ENCODE data around the gene DNAH14. TPM values are rescaled to one million over a fixed set of nuclear protein-coding genes. Genes with fewer than 3 reads are reported as not detected.

DNAH14 gene
- total RNA-seq, 2 donors from 2014 or later = 36.6 to 41.6 TPM

DNA sequence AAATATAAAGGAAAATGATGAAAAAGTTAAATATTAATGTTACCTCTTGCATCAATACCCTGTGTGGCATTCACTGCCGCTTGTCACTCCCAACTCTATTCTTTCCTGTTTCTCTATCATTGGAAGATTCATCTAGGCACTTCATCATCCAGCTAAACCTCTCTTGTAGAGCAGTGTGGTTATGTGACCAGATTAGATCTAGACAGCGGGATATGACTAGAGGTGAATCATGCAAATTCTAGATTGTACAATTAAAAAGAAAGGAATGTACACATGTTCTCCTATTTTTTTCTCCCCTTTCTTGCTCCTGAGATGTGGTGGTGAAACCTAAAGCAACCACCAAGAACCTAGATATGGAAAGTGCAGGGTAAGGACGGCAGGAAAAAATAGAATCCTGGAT, 324.3 kb downstream of the DNAH14 start:
- TF ChIP-seq, protein P1, sequence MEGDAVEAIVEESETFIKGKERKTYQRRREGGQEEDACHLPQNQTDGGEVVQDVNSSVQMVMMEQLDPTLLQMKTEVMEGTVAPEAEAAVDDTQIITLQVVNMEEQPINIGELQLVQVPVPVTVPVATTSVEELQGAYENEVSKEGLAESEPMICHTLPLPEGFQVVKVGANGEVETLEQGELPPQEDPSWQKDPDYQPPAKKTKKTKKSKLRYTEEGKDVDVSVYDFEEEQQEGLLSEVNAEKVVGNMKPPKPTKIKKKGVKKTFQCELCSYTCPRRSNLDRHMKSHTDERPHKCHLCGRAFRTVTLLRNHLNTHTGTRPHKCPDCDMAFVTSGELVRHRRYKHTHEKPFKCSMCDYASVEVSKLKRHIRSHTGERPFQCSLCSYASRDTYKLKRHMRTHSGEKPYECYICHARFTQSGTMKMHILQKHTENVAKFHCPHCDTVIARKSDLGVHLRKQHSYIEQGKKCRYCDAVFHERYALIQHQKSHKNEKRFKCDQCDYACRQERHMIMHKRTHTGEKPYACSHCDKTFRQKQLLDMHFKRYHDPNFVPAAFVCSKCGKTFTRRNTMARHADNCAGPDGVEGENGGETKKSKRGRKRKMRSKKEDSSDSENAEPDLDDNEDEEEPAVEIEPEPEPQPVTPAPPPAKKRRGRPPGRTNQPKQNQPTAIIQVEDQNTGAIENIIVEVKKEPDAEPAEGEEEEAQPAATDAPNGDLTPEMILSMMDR (conservative IDR thresholded peaks at IDR 0.05) = no peak
- Histone ChIP-seq H3K9me3 (ENCODE audit: control insufficient read depth, low read length) (no peaks in the 10 kb centered on the region), H3K27ac (ENCODE audit: low read depth, low read length) (no peak overlapping the region), H3K9ac (ENCODE audit: extremely low read depth, low read length, poor library complexity, severe bottlenecking) (no peak overlapping the region), H3K36me3 (ENCODE audit: control insufficient read depth, insufficient read depth, low read length) (no peaks in the 10 kb centered on the region), H3K4me3 (ENCODE audit: low read length) (no peak overlapping the region), H3K4me1 (ENCODE audit: control insufficient read depth, insufficient read depth, low read length) (no peaks in the 10 kb centered on the region), H3K27me3 (ENCODE audit: control insufficient read depth, insufficient read depth, low read length, poor library complexity, severe bottlenecking) (peaks cover 5% of the 10 kb centered on the region)
- H3K27me3 Mint-ChIP-seq (ENCODE audit: insufficient read depth) = peaks cover 11% of the 10 kb centered on the region
- no peak overlapping the region for H3K27ac Mint-ChIP-seq
- DNase-seq = no peak
- no peak overlapping the region for H3K4me3 Mint-ChIP-seq
- no peaks in the 10 kb centered on the region for H3K4me1 Mint-ChIP-seq
- WGBS, 2 experiments (ENCODE audit: insufficient coverage in 1 of 2, insufficient read length in 1 of 2) = 92 to 100% methylated on average over 1 to 3 of the region's 3 CpGs
- H3K9me3 Mint-ChIP-seq = peaks cover 2% of the 10 kb centered on the region
- no peaks in the 10 kb centered on the region for H3K36me3 Mint-ChIP-seq (ENCODE audit: low read depth)

DNA sequence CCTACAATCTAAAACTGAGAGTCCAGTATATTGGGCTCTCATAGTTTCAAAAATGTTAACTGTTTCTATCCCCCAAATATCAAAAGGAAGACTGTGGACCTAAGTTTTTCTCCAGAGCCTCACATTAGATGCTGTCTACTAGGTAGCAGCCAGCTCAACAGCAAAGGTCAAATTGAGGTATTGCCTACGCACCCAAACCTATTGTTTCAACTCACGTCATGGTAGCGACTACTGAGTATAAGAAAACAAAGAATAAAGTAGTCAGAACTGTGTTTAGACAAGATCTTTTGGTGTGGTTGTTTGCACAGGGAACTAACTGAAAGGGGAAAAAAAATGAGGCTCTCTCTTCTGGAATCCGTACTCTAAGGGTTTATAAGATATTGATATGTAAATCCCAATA, 325.2 kb downstream of the DNAH14 start:
- H3K27ac ChIP-seq (ENCODE audit: low read depth, low read length) = no peak overlapping the region
- TF ChIP-seq, protein P1 (conservative IDR thresholded peaks at IDR 0.05) = no peak
- WGBS, 2 experiments (ENCODE audit: insufficient coverage in 1 of 2, insufficient read length in 1 of 2) = 75 to 88% methylated on average over 3 to 4 of the region's 4 CpGs
- peaks cover 5% of the 10 kb centered on the region for H3K27me3 ChIP-seq (ENCODE audit: control insufficient read depth, insufficient read depth, low read length, poor library complexity, severe bottlenecking)
- no peak overlapping the region for H3K4me3 Mint-ChIP-seq
- no peak for DNase-seq
- no peaks in the 10 kb centered on the region for H3K36me3 ChIP-seq (ENCODE audit: control insufficient read depth, insufficient read depth, low read length)
- no peaks in the 10 kb centered on the region for H3K36me3 Mint-ChIP-seq (ENCODE audit: low read depth)
- H3K4me3 ChIP-seq (ENCODE audit: low read length) = no peak overlapping the region
- peaks cover 2% of the 10 kb centered on the region for H3K9me3 Mint-ChIP-seq
- H3K9ac ChIP-seq (ENCODE audit: extremely low read depth, low read length, poor library complexity, severe bottlenecking) = no peak overlapping the region
- no peaks in the 10 kb centered on the region for H3K4me1 ChIP-seq (ENCODE audit: control insufficient read depth, insufficient read depth, low read length)
- no peaks in the 10 kb centered on the region for H3K9me3 ChIP-seq (ENCODE audit: control insufficient read depth, low read length)
- H3K27me3 Mint-ChIP-seq (ENCODE audit: insufficient read depth) = peaks cover 6% of the 10 kb centered on the region
- no peaks in the 10 kb centered on the region for H3K4me1 Mint-ChIP-seq
- no peak overlapping the region for H3K27ac Mint-ChIP-seq

DNA sequence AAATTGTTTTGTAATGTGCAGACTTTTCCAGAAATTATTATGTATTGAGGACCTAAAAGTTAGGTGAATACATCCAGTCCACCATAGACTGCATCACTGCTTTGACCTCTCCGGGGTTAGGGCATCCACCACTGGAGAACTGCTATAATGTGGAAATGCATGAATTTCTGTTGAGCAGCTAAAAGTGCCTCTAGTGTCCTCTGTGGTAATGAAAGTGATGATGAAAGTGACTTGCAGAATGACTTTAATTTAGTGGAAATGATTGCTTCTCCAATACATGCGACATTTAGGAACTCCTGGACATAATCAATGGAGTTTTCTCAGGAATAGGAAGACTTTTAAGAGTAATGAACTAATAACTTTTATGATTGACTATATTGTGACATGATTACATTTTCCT, 327.6 kb downstream of the DNAH14 start:
- H3K9ac ChIP-seq (ENCODE audit: extremely low read depth, low read length, poor library complexity, severe bottlenecking) = no peak overlapping the region
- H3K9me3 ChIP-seq (ENCODE audit: control insufficient read depth, low read length) = no peaks in the 10 kb centered on the region
- H3K27me3 Mint-ChIP-seq (ENCODE audit: insufficient read depth) = peaks cover 4% of the 10 kb centered on the region
- no peaks in the 10 kb centered on the region for H3K4me1 ChIP-seq (ENCODE audit: control insufficient read depth, insufficient read depth, low read length)
- H3K4me3 ChIP-seq (ENCODE audit: low read length) = no peak overlapping the region
- H3K4me1 Mint-ChIP-seq = no peaks in the 10 kb centered on the region
- no peak overlapping the region for H3K4me3 Mint-ChIP-seq
- H3K27me3 ChIP-seq (ENCODE audit: control insufficient read depth, insufficient read depth, low read length, poor library complexity, severe bottlenecking) = peaks cover 5% of the 10 kb centered on the region
- 72 to 100% methylated on average over 1 to 2 of the region's 2 CpGs for WGBS, 2 experiments (ENCODE audit: insufficient coverage in 1 of 2, insufficient read length in 1 of 2)
- H3K27ac Mint-ChIP-seq = no peak overlapping the region
- H3K36me3 ChIP-seq (ENCODE audit: control insufficient read depth, insufficient read depth, low read length) = no peaks in the 10 kb centered on the region
- DNase-seq = no peak
- TF ChIP-seq, protein P1 (conservative IDR thresholded peaks at IDR 0.05) = no peak
- no peaks in the 10 kb centered on the region for H3K36me3 Mint-ChIP-seq (ENCODE audit: low read depth)
- H3K27ac ChIP-seq (ENCODE audit: low read depth, low read length) = no peak overlapping the region
- peaks cover 2% of the 10 kb centered on the region for H3K9me3 Mint-ChIP-seq
